Measurements from ENCODE around the gene AUNIP.

Gene AUNIP

GRCh38 chr1:25807480-25808390 lies 51.5 kb downstream of the AUNIP start:
- DNase-seq = no peak

GRCh38 chr1:25806418-25806817 lies 52.8 kb downstream of the AUNIP start:
- no peak for DNase-seq

GRCh38 chr1:25805863-25806225 lies 53.4 kb downstream of the AUNIP start:
- DNase-seq = no peak

GRCh38 chr1:25804964-25805862 lies 54.0 kb downstream of the AUNIP start:
- DNase-seq = no peak

- DNase-seq = no peak
Measured at GRCh38 chr1:25804244-25804963, 54.9 kb downstream of the AUNIP start.

- DNase-seq = no peak
Measured at GRCh38 chr1:25803368-25803767, 55.9 kb downstream of the AUNIP start.

GRCh38 chr1:25802915-25803314 lies 56.3 kb downstream of the AUNIP start:
- no peak for DNase-seq

- DNase-seq = no peak
Measured at GRCh38 chr1:25800703-25801377, 58.4 kb downstream of the AUNIP start.

GRCh38 chr1:25799935-25800702 lies 59.1 kb downstream of the AUNIP start, which contains the start of gene SELENON:
Gene SELENON (plus strand): TSS chr1:25800193. CDS start chr1:25800231, 38 bp downstream.
- DNase-seq = peak; percentile 80

- DNase-seq = no peak
Measured at GRCh38 chr1:25799352-25799934, 59.8 kb downstream of the AUNIP start.

- DNase-seq = no peak
Measured at GRCh38 chr1:25798666-25799351, 60.4 kb downstream of the AUNIP start.

- peak; percentile 76 for DNase-seq
Measured at GRCh38 chr1:25797939-25798338, 61.3 kb downstream of the AUNIP start.

- peak; percentile 77 for DNase-seq
Measured at GRCh38 chr1:25796811-25797458, 62.3 kb downstream of the AUNIP start.

GRCh38 chr1:25795946-25796810 lies 63.1 kb downstream of the AUNIP start:
- DNase-seq = no peak

- DNase-seq = no peak
Measured at GRCh38 chr1:25795211-25795610, 64.0 kb downstream of the AUNIP start.

- no peak for DNase-seq
Measured at GRCh38 chr1:25794325-25794724, 64.9 kb downstream of the AUNIP start.

- no peak for DNase-seq
Measured at GRCh38 chr1:25793585-25794170, 65.6 kb downstream of the AUNIP start.

- no peak for DNase-seq
Measured at GRCh38 chr1:25792115-25792514, 67.1 kb downstream of the AUNIP start.

GRCh38 chr1:25790472-25790871 lies 68.8 kb downstream of the AUNIP start:
- DNase-seq = no peak
